Measurements from ENCODE around the gene CA10.

Gene CA10

DNA sequence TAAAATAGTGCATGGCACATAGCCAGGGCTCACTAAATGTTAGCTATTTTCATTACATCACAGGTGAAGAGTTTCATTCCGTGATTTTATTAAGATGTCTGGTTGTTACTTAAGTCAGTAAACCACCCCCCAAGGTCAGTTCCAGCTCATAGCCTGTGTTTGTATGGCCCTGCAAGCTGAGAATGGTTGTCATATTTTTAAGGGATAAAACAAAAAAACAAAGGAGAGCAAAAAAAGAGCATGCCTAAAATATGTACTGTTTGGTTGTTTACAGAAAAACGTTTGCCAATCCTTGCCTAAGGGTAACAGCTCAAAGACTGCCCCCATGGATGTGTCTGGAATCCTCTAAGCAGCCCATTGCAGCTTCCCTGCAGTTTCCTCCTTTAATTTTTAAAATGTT, 329.6 kb downstream of the CA10 start:
- Histone ChIP-seq H3K4me3 (ENCODE audit: low read length) (no peak overlapping the region), H3K36me3 (ENCODE audit: insufficient read depth, low read depth, low read length) (no peaks in the 10 kb centered on the region), H3K9ac (ENCODE audit: low read depth, low read length) (no peak overlapping the region), H3K9me3 (ENCODE audit: insufficient read depth, low read depth, low read length) (no peaks in the 10 kb centered on the region), H3K27me3 (ENCODE audit: insufficient read depth, low read length) (no peaks in the 10 kb centered on the region; the same call in 1 of the 2 replicates), H3K27ac (ENCODE audit: low read length) (no peak overlapping the region), H3K4me1 (ENCODE audit: insufficient read depth, low read length) (peaks cover 6% of the 10 kb centered on the region; the same call in 1 of the 2 replicates)

- no peak overlapping the region for H3K9ac ChIP-seq (ENCODE audit: low read depth, low read length)
- H3K27ac ChIP-seq (ENCODE audit: low read length) = no peak overlapping the region
- no peak overlapping the region for H3K4me3 ChIP-seq (ENCODE audit: low read length)
- peaks cover 6% of the 10 kb centered on the region; the same call in 1 of the 2 replicates for H3K4me1 ChIP-seq (ENCODE audit: insufficient read depth, low read length)
- H3K27me3 ChIP-seq (ENCODE audit: insufficient read depth, low read length) = no peaks in the 10 kb centered on the region; the same call in 1 of the 2 replicates
- no peaks in the 10 kb centered on the region for H3K9me3 ChIP-seq (ENCODE audit: insufficient read depth, low read depth, low read length)
- H3K36me3 ChIP-seq (ENCODE audit: insufficient read depth, low read depth, low read length) = no peaks in the 10 kb centered on the region
Measured at GRCh38 chr17:51827140-51827539, 331.4 kb downstream of the CA10 start.

- Histone ChIP-seq H3K9me3 (ENCODE audit: insufficient read depth, low read depth, low read length) (no peaks in the 10 kb centered on the region), H3K4me3 (ENCODE audit: low read length) (no peak overlapping the region), H3K36me3 (ENCODE audit: insufficient read depth, low read depth, low read length) (no peaks in the 10 kb centered on the region), H3K4me1 (ENCODE audit: insufficient read depth, low read length) (0 out of 2 replicates have a peak, but pooled peaks cover 4% of the 10 kb centered on the region), H3K27ac (ENCODE audit: low read length) (no peak overlapping the region), H3K27me3 (ENCODE audit: insufficient read depth, low read length) (no peaks in the 10 kb centered on the region), H3K9ac (ENCODE audit: low read depth, low read length) (no peak overlapping the region)
Measured at GRCh38 chr17:51820766-51821165, 337.7 kb downstream of the CA10 start.

DNA sequence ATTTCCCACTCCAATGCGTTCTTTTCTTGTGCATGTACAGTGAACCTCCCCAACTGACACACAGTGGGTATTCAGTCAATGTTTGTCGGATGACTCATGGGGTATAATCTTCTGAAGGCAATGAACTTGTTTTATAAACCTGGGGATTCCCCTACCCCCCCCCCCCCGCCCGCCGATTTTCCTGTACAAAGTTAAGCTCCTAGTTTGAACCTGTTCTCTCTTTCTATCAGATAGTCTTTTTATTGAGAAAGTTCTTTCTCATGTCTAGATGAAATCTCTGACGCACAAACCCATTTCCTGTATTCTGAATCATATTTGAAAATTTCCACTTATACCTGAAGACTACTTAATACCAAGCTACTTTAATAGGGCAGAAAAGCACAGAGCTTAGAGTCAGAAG, 338.3 kb downstream of the CA10 start:
- no peak overlapping the region for H3K4me3 ChIP-seq (ENCODE audit: low read length)
- H3K27me3 ChIP-seq (ENCODE audit: insufficient read depth, low read length) = no peaks in the 10 kb centered on the region
- no peaks in the 10 kb centered on the region for H3K36me3 ChIP-seq (ENCODE audit: insufficient read depth, low read depth, low read length)
- H3K9ac ChIP-seq (ENCODE audit: low read depth, low read length) = no peak overlapping the region
- 0 out of 2 replicates have a peak, but pooled peaks cover 4% of the 10 kb centered on the region for H3K4me1 ChIP-seq (ENCODE audit: insufficient read depth, low read length)
- H3K9me3 ChIP-seq (ENCODE audit: insufficient read depth, low read depth, low read length) = no peaks in the 10 kb centered on the region
- H3K27ac ChIP-seq (ENCODE audit: low read length) = no peak overlapping the region

DNA sequence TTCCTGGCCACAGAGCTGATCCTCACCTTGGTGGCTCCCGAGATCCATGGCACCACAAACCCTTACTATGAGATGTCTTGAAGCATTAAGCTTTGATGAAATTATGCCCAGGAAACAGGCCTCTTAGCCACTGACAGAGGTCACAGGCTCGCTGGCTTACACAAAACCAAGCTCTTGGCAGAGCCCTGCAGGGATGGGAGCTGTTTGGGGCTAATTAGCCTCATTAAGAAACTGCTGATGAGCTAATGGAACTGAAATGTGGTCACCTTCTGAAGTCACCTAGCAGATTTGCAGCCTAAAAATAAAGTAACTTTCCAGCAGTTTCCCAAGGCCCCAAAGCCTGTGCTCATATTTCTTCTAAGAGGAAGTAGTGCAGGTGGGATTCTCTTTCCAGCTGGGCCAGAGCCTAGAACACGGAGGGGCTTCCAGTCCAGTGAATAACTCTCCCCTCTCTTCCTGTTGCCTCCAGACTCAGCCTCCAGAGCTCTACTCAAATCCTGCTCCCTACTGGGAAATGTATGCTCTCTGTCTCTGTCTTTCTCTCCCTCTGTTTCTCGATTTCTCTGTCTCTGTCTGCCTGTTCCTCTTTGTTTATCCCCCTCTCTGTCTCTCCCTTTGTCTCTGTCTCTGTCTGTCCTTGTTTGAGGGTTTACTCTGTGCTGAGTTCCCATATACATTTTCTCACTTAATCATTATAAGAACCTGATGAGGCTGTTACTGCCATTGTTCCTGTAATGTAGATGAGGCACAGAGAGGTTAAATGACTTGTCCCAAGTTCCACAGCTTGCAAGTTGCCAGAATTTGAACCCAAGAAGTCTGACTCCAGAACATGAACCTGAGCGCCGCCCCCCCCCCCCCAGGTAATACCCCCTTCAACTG, 338.9 kb downstream of the CA10 start:
- Histone ChIP-seq H3K36me3 (ENCODE audit: insufficient read depth, low read depth, low read length) (no peaks in the 10 kb centered on the region), H3K9ac (ENCODE audit: low read depth, low read length) (no peak overlapping the region)

GRCh38 chr17:51818777-51819176, 339.7 kb downstream of the CA10 start:
- Histone ChIP-seq H3K27ac (ENCODE audit: low read length) (no peak overlapping the region), H3K4me1 (ENCODE audit: insufficient read depth, low read length) (0 out of 2 replicates have a peak, but pooled peaks cover 4% of the 10 kb centered on the region), H3K9me3 (ENCODE audit: insufficient read depth, low read depth, low read length) (no peaks in the 10 kb centered on the region), H3K27me3 (ENCODE audit: insufficient read depth, low read length) (no peaks in the 10 kb centered on the region), H3K36me3 (ENCODE audit: insufficient read depth, low read depth, low read length) (no peaks in the 10 kb centered on the region), H3K4me3 (ENCODE audit: low read length) (no peak overlapping the region), H3K9ac (ENCODE audit: low read depth, low read length) (no peak overlapping the region)

More for the DNA sequence above, 338.9 kb downstream of the CA10 start:
- Histone ChIP-seq H3K4me1 (ENCODE audit: insufficient read depth, low read length) (0 out of 2 replicates have a peak, but pooled peaks cover 4% of the 10 kb centered on the region), H3K4me3 (ENCODE audit: low read length) (no peak overlapping the region), H3K27ac (ENCODE audit: low read length) (no peak overlapping the region), H3K27me3 (ENCODE audit: insufficient read depth, low read length) (no peaks in the 10 kb centered on the region), H3K9me3 (ENCODE audit: insufficient read depth, low read depth, low read length) (no peaks in the 10 kb centered on the region)

DNA sequence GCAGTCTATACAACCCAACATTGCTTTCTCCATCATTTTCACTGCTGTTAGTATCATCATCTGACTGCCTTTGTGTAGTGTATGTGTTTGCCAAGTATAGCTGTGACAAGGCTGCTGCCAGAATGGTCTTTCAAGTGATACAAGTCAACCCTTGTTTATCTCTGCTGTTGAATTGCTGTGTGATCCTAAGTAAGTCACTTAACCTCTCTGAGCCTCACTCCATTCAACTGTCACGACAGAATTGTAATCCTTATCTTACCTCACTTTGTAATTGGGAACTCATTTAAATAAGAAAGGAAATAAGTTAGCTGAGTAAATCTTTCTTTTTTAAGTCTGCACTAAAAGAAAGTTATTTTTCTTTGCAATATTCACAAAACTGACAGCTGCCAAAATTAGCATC, 340.6 kb downstream of the CA10 start:
- no peaks in the 10 kb centered on the region for H3K36me3 ChIP-seq (ENCODE audit: insufficient read depth, low read depth, low read length)
- no peaks in the 10 kb centered on the region for H3K27me3 ChIP-seq (ENCODE audit: insufficient read depth, low read length)
- H3K9ac ChIP-seq (ENCODE audit: low read depth, low read length) = no peak overlapping the region
- no peak overlapping the region for H3K4me3 ChIP-seq (ENCODE audit: low read length)
- no peaks in the 10 kb centered on the region for H3K9me3 ChIP-seq (ENCODE audit: insufficient read depth, low read depth, low read length)
- 0 out of 2 replicates have a peak, but pooled peaks cover 4% of the 10 kb centered on the region for H3K4me1 ChIP-seq (ENCODE audit: insufficient read depth, low read length)
- no peak overlapping the region for H3K27ac ChIP-seq (ENCODE audit: low read length)

DNA sequence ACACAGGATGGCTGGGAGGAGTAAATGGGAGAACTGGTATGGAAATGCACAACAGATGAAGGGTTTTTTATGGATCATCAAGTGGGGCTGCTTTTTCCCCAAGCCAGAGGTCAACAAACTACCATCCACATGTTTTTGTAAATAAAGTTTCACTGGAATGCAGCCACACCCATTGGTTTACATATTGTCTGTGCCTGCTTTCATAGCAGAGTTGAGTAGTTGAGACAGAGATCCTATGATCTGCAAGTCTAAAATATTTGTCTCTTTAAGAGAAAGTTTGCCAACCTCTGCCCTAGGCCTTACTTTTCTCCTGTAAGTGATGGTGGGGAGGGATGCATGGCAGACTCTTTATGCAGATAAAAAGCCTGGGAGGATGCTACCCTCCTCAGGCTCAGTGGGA, 341.4 kb downstream of the CA10 start:
- Histone ChIP-seq H3K4me3 (ENCODE audit: low read length) (no peak overlapping the region), H3K27me3 (ENCODE audit: insufficient read depth, low read length) (no peaks in the 10 kb centered on the region), H3K4me1 (ENCODE audit: insufficient read depth, low read length) (0 out of 2 replicates have a peak, but pooled peaks cover 4% of the 10 kb centered on the region), H3K9ac (ENCODE audit: low read depth, low read length) (no peak overlapping the region), H3K27ac (ENCODE audit: low read length) (no peak overlapping the region), H3K9me3 (ENCODE audit: insufficient read depth, low read depth, low read length) (no peaks in the 10 kb centered on the region), H3K36me3 (ENCODE audit: insufficient read depth, low read depth, low read length) (no peaks in the 10 kb centered on the region)

DNA sequence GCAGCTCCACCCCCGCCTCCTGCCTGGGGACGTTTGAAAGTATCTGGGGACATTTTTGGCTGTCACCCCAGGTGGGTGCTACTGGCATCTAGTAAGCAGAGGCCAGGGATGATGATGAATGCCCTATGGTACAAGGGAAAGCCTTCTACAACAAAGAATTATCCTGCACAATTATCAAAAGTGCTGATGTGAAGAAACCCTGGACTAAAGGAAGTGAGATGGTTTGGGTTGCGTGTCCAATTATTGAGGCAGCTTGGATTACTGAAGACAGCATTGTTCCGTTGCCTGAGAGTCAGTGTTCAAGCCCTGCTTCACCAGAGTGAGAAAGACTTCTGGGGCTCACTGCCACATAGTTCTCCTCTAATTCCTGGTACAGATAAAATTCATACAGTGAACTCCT, 343.4 kb downstream of the CA10 start:
- 0 out of 2 replicates have a peak, but pooled peaks cover 4% of the 10 kb centered on the region for H3K4me1 ChIP-seq (ENCODE audit: insufficient read depth, low read length)
- H3K9me3 ChIP-seq (ENCODE audit: insufficient read depth, low read depth, low read length) = no peaks in the 10 kb centered on the region
- no peaks in the 10 kb centered on the region for H3K27me3 ChIP-seq (ENCODE audit: insufficient read depth, low read length)
- no peaks in the 10 kb centered on the region for H3K36me3 ChIP-seq (ENCODE audit: insufficient read depth, low read depth, low read length)
- no peak overlapping the region for H3K27ac ChIP-seq (ENCODE audit: low read length)
- H3K9ac ChIP-seq (ENCODE audit: low read depth, low read length) = no peak overlapping the region
- no peak overlapping the region for H3K4me3 ChIP-seq (ENCODE audit: low read length)

DNA sequence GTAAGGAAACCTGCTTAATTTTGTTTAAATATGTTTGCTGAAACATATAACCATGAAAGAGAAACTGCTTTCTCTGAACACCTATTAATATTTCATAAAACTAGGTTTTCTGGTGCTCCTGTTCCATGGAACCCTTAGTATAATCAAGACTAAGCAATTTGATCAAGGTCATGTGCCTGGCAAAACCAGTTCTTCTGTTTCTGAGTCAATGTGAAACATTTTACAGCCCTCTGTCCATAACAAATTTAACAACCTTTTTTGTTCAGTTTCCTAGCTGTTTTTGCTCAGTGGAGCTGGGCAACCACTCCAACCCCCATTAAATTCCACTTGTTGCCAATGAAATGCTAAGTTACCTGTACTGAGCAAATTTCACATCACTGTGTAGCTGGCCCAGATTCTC, 344.0 kb downstream of the CA10 start:
- H3K36me3 ChIP-seq (ENCODE audit: insufficient read depth, low read depth, low read length) = no peaks in the 10 kb centered on the region
- no peaks in the 10 kb centered on the region for H3K9me3 ChIP-seq (ENCODE audit: insufficient read depth, low read depth, low read length)
- H3K27me3 ChIP-seq (ENCODE audit: insufficient read depth, low read length) = no peaks in the 10 kb centered on the region
- no peak overlapping the region for H3K27ac ChIP-seq (ENCODE audit: low read length)
- no peak overlapping the region for H3K9ac ChIP-seq (ENCODE audit: low read depth, low read length)
- H3K4me3 ChIP-seq (ENCODE audit: low read length) = no peak overlapping the region
- 0 out of 2 replicates have a peak, but pooled peaks cover 4% of the 10 kb centered on the region for H3K4me1 ChIP-seq (ENCODE audit: insufficient read depth, low read length)

DNA sequence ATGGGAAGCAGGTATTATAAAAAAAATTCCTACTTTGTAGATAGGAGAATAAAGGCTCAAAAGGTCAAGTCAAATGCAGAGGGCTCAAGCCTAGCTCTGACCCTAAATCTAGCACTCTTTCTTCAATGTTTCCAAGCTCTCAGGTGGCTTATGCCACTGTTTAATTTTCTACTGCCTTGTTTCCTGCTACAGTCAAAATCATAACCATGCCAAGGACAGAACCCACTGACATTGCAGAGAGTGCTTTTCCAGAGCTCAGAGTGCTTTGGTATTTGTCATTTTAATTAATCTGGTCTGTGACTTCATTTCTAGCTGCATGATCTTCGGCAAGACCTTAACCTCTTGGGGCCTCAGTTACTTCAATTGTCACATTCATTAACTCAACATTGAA, 344.7 kb downstream of the CA10 start:
- no peaks in the 10 kb centered on the region for H3K9me3 ChIP-seq (ENCODE audit: insufficient read depth, low read depth, low read length)
- H3K36me3 ChIP-seq (ENCODE audit: insufficient read depth, low read depth, low read length) = no peaks in the 10 kb centered on the region
- no peaks in the 10 kb centered on the region for H3K27me3 ChIP-seq (ENCODE audit: insufficient read depth, low read length)
- H3K4me1 ChIP-seq (ENCODE audit: insufficient read depth, low read length) = 0 out of 2 replicates have a peak, but pooled peaks cover 4% of the 10 kb centered on the region
- no peak overlapping the region for H3K4me3 ChIP-seq (ENCODE audit: low read length)
- no peak overlapping the region for H3K27ac ChIP-seq (ENCODE audit: low read length)
- H3K9ac ChIP-seq (ENCODE audit: low read depth, low read length) = no peak overlapping the region
